Measurements from ENCODE around the gene ANKRD6.

The ANKRD6 gene

GRCh38 chr6:89642956-89643355 lies 210.0 kb downstream of the ANKRD6 start:
- no peaks in the 10 kb centered on the region for H3K27me3 Mint-ChIP-seq
- peaks cover 12% of the 10 kb centered on the region for H3K4me1 Mint-ChIP-seq (ENCODE audit: low read depth)
- H3K36me3 Mint-ChIP-seq (ENCODE audit: low read depth): peaks cover 55% of the 10 kb centered on the region
- intact Hi-C loops (cut with micrococcal nuclease): no loop called here
- no peaks in the 10 kb centered on the region for H3K9me3 Mint-ChIP-seq
- no peak overlapping the region for H3K27ac Mint-ChIP-seq
- no peak overlapping the region for H3K4me3 Mint-ChIP-seq

DNA sequence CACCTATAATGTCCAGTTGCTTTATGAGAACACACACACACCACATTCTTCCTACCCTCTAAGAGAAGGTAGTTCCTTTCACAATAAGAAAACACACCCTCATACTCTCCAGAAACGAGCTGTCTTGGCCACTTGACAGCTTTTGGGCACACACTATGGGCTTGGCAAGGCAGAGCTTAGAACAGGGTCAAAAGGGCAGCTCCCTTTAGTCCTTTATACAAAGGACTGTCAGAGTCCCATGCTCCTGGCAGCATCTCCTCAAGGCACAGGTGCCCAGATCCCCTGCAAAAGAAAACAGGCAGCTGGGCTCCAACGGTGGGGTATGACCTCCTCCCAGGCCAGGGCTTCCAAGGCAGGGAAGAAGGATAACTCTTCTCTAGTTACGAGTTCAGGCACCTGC lies 210.5 kb downstream of the ANKRD6 start:
- Mint-ChIP-seq H3K36me3 (ENCODE audit: low read depth) (peaks cover 56% of the 10 kb centered on the region), H3K4me1 (ENCODE audit: low read depth) (peaks cover 12% of the 10 kb centered on the region), H3K4me3 (no peak overlapping the region), H3K9me3 (no peaks in the 10 kb centered on the region), H3K27me3 (no peaks in the 10 kb centered on the region), H3K27ac (no peak overlapping the region)
- intact Hi-C loops (cut with micrococcal nuclease): no loop called here

- Mint-ChIP-seq H3K36me3 (ENCODE audit: low read depth) (peaks cover 55% of the 10 kb centered on the region), H3K4me3 (no peak overlapping the region), H3K27ac (no peak overlapping the region), H3K27me3 (no peaks in the 10 kb centered on the region), H3K4me1 (ENCODE audit: low read depth) (no peaks in the 10 kb centered on the region), H3K9me3 (no peaks in the 10 kb centered on the region)
- intact Hi-C loops (cut with micrococcal nuclease): no loop called here
These were observed 211.9 kb downstream of the ANKRD6 start for GRCh38 chr6:89644864-89645263.

GRCh38 chr6:89649682-89650081 lies 216.7 kb downstream of the ANKRD6 start:
- H3K9me3 Mint-ChIP-seq: no peaks in the 10 kb centered on the region
- H3K27ac Mint-ChIP-seq: no peak overlapping the region
- peaks cover 83% of the 10 kb centered on the region for H3K36me3 Mint-ChIP-seq (ENCODE audit: low read depth)

DNA sequence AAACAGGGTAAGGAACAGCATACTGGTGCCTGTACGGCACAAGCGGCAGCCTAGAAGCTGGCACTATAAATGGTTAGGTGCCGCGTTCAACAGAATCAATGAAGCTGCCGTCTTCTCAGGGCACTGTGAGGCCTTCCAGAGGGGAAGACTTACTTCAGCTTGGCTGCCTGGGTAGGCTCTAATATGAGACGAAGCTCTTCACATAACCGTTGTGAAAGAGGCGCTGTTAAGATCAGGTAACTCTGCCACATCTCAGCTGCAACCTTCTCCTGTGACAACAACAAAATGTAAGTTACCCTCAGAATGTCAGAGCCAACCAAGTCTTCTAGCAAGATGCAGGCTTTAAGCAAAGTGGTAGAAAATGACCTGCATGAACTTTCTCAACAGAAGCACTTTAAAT lies 217.6 kb downstream of the ANKRD6 start:
- Mint-ChIP-seq H3K36me3 (ENCODE audit: low read depth) (peaks cover 87% of the 10 kb centered on the region), H3K4me3 (no peak overlapping the region), H3K27ac (no peak overlapping the region), H3K27me3 (no peaks in the 10 kb centered on the region), H3K9me3 (no peaks in the 10 kb centered on the region), H3K4me1 (ENCODE audit: low read depth) (no peaks in the 10 kb centered on the region)
- intact Hi-C loops (cut with micrococcal nuclease): no loop called here

More at GRCh38 chr6:89649682-89650081, 216.7 kb downstream of the ANKRD6 start:
- Mint-ChIP-seq H3K4me1 (ENCODE audit: low read depth) (no peaks in the 10 kb centered on the region), H3K27me3 (no peaks in the 10 kb centered on the region), H3K4me3 (no peak overlapping the region)
- intact Hi-C loops (cut with micrococcal nuclease): no loop called here

DNA sequence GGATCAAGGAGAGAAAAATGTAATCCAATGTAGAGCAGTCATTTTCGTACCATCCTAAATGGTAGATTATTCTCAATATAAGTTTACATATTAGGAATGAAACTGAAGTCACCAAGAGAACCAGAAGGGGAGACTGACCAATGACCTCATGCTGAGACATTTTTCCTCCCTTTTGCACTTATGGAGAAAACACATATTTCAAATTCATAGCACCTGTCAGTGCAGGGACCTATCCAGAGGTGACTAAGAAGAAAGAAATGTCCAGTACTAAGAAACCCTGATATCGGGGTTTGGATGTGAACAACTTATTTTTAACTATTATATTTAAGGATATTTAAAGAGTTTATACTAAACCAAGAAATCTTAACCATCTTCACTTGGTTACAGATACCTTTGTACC lies 222.2 kb downstream of the ANKRD6 start:
- peaks cover 95% of the 10 kb centered on the region for H3K36me3 Mint-ChIP-seq (ENCODE audit: low read depth)
- no peaks in the 10 kb centered on the region for H3K4me1 Mint-ChIP-seq (ENCODE audit: low read depth)
- H3K27ac Mint-ChIP-seq: no peak overlapping the region
- H3K27me3 Mint-ChIP-seq: no peaks in the 10 kb centered on the region
- intact Hi-C loops (cut with micrococcal nuclease): no loop called here
- H3K4me3 Mint-ChIP-seq: no peak overlapping the region
- no peaks in the 10 kb centered on the region for H3K9me3 Mint-ChIP-seq

DNA sequence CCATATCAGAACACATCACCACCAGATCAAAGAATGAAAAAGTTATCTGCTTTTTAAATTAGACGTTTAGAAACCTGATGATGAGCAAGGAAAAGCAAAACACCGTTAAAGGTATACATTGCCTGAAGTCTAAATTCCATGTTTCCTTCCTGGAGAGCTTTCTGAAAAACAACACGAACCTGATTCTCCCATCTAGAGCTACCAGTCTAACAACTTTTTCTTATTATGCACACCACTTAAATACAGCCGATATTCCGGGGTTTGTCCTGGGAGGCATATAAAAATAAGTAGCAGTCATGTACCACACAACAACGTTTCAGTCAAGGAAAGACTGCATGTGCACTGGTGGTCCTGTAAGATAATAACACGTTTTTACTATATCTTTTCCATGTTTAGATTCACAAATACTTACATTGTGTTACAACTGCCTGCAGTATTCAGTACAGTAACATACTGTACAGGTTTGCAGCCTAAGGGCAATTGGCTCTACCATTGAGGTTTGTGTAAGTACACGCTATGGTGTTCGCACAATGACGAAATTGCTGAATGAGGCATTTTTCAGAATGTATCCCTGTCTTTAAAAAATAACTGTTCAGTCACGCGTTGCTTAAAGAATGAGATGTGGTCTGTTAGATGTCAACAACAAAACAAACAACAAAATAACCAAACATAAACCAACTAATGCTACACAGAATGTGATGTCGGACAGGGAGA lies 224.7 kb downstream of the ANKRD6 start:
- H3K4me1 Mint-ChIP-seq (ENCODE audit: low read depth): no peaks in the 10 kb centered on the region
- H3K27me3 Mint-ChIP-seq: no peaks in the 10 kb centered on the region
- peaks cover 93% of the 10 kb centered on the region for H3K36me3 Mint-ChIP-seq (ENCODE audit: low read depth)
- H3K4me3 Mint-ChIP-seq: no peak overlapping the region
- H3K27ac Mint-ChIP-seq: no peak overlapping the region
- intact Hi-C loops (cut with micrococcal nuclease): no loop called here
- no peaks in the 10 kb centered on the region for H3K9me3 Mint-ChIP-seq

DNA sequence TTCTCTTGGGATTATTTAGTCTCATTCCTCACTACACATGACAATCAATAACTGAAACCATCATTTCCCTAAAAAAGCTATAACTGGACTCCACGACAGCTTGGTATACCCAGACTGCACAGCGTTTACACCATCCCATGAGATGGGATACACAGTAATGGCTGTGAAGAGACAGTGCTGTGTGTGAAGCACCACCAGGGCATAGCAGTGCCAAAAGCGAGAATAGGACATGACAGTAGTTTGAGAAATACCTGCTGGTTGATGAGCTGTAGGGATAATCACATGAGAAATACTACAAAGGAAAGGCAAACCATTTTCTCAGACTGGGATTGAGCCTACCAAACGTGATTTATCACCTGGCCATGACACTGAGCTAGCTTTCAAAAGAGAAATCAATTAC lies 228.0 kb downstream of the ANKRD6 start:
- H3K4me3 Mint-ChIP-seq: no peak overlapping the region
- H3K27ac Mint-ChIP-seq: no peak overlapping the region
- intact Hi-C loops (cut with micrococcal nuclease): no loop called here
- H3K27me3 Mint-ChIP-seq: no peaks in the 10 kb centered on the region
- H3K4me1 Mint-ChIP-seq (ENCODE audit: low read depth): no peaks in the 10 kb centered on the region
- no peaks in the 10 kb centered on the region for H3K9me3 Mint-ChIP-seq
- peaks cover 87% of the 10 kb centered on the region for H3K36me3 Mint-ChIP-seq (ENCODE audit: low read depth)

DNA sequence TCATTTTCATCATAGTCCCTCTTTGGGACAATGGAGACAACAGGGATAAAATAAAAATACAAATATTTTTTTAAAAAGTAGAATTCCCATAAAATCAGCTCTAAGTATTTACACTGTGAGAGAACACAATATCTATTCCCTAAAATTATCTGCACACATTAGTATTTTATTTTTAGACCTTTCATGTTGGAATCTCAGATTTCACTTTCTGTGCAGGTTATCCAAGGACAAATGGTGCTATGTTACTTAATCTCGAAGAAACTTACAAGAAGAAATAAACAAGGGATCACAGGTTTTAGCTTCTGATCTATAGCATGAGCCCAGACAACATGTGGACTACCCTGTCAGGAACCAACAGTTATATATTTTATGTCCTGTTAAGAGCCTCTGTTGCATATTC lies 228.6 kb downstream of the ANKRD6 start:
- intact Hi-C loops (cut with micrococcal nuclease): no loop called here
- Mint-ChIP-seq H3K9me3 (no peaks in the 10 kb centered on the region), H3K27ac (no peak overlapping the region), H3K36me3 (ENCODE audit: low read depth) (peaks cover 87% of the 10 kb centered on the region), H3K27me3 (no peaks in the 10 kb centered on the region), H3K4me1 (ENCODE audit: low read depth) (no peaks in the 10 kb centered on the region), H3K4me3 (no peak overlapping the region)

GRCh38 chr6:89662659-89663223 lies 229.8 kb downstream of the ANKRD6 start:
- Mint-ChIP-seq H3K27ac (no peak overlapping the region), H3K36me3 (ENCODE audit: low read depth) (peaks cover 84% of the 10 kb centered on the region), H3K9me3 (no peaks in the 10 kb centered on the region), H3K4me3 (no peak overlapping the region), H3K4me1 (ENCODE audit: low read depth) (no peaks in the 10 kb centered on the region), H3K27me3 (no peaks in the 10 kb centered on the region)
- intact Hi-C loops (cut with micrococcal nuclease): no loop called here

GRCh38 chr6:89667872-89668556 lies 235.1 kb downstream of the ANKRD6 start:
- intact Hi-C loops (cut with micrococcal nuclease): no loop called here
- Mint-ChIP-seq H3K4me1 (ENCODE audit: low read depth) (no peaks in the 10 kb centered on the region), H3K9me3 (no peaks in the 10 kb centered on the region), H3K4me3 (no peak overlapping the region), H3K27me3 (no peaks in the 10 kb centered on the region), H3K36me3 (ENCODE audit: low read depth) (peaks cover 69% of the 10 kb centered on the region), H3K27ac (no peak overlapping the region)

DNA sequence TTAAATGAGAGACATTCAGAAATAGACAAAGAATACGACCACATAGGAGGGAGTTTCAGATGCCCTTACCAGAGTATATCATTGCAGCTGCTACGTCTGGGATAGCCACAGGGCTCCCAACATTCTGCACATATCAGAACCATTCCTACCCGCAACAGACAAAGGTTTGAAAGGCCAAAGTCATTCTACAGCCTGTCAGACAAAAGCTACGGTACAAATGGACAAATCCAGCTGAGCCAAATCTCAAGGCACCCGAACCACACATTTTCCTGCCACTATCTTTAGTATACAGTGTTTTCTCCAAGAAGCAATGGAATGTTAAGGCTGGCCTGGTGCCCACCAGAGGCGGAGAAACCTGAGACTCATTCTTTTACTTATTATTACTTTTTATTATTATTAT lies 236.1 kb downstream of the ANKRD6 start:
- intact Hi-C loops (cut with micrococcal nuclease): no loop called here
- H3K9me3 Mint-ChIP-seq: no peaks in the 10 kb centered on the region
- H3K36me3 Mint-ChIP-seq (ENCODE audit: low read depth): peaks cover 66% of the 10 kb centered on the region
- no peak overlapping the region for H3K4me3 Mint-ChIP-seq
- H3K27me3 Mint-ChIP-seq: no peaks in the 10 kb centered on the region
- H3K27ac Mint-ChIP-seq: no peak overlapping the region
- no peaks in the 10 kb centered on the region for H3K4me1 Mint-ChIP-seq (ENCODE audit: low read depth)

DNA sequence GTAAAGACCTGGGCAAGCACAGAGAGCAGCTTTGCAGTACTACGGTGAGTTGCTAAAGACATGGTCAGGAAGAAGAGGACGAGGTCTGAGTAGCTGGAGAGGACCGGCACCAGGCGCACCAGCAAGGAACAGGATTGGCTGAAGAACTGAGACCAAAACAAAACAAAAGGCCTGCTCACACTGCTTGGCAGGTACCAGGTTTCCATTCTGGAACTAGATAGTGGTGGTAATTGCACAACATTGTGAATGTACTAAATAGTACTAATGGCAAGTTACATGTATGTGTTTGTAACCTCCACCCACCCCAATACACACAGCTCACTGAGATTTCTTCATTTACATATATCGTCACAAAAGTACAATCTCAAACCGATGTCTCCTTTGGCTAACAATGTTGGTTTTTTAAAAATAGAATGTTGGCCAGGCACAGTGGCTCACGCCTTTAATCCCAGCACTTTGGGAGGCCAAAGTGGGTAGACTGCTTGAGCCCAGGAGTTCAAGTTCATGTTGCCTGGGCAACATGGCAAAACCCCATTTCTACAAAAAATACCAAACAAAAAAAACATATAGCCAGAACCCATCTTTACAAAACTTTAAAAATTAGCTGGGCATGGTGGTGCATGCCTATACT lies 238.1 kb downstream of the ANKRD6 start:
- H3K9me3 Mint-ChIP-seq: no peaks in the 10 kb centered on the region
- no peak overlapping the region for H3K4me3 Mint-ChIP-seq
- H3K4me1 Mint-ChIP-seq (ENCODE audit: low read depth): no peaks in the 10 kb centered on the region
- no peaks in the 10 kb centered on the region for H3K27me3 Mint-ChIP-seq
- H3K27ac Mint-ChIP-seq: no peak overlapping the region
- intact Hi-C loops (cut with micrococcal nuclease): no loop called here
- peaks cover 75% of the 10 kb centered on the region for H3K36me3 Mint-ChIP-seq (ENCODE audit: low read depth)
